ENCODE results near the gene TBC1D10A.

DNA sequence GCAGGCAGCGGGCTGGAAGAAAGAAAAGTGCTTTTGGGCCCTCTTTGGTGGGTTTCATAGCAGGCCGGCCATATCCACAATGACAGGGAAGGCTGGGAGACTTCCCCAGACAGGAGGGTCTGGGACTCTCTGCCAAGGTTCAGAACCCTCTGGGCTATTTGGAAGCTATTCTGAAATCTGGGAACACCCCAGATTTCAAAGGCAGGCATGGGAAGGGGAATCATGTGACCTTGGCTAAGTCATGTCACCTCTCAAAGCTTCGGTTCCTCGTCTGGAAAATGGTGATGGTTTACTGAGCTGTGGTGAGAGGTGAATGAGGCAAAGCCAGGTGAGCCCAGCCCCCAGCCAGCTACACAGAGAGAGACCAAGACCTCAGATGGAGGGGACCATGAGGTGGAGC is 42.1 kb downstream of the TBC1D10A start:
- TF ChIP-seq, protein P1, sequence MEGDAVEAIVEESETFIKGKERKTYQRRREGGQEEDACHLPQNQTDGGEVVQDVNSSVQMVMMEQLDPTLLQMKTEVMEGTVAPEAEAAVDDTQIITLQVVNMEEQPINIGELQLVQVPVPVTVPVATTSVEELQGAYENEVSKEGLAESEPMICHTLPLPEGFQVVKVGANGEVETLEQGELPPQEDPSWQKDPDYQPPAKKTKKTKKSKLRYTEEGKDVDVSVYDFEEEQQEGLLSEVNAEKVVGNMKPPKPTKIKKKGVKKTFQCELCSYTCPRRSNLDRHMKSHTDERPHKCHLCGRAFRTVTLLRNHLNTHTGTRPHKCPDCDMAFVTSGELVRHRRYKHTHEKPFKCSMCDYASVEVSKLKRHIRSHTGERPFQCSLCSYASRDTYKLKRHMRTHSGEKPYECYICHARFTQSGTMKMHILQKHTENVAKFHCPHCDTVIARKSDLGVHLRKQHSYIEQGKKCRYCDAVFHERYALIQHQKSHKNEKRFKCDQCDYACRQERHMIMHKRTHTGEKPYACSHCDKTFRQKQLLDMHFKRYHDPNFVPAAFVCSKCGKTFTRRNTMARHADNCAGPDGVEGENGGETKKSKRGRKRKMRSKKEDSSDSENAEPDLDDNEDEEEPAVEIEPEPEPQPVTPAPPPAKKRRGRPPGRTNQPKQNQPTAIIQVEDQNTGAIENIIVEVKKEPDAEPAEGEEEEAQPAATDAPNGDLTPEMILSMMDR (IDR thresholded peaks at IDR 0.05; ENCODE audit: low read depth, low read length) = no peak
- no peak for TF ChIP-seq EZH2phosphoT487 (IDR thresholded peaks at IDR 0.05; ENCODE audit: low read depth)
